Stimulated activated CD4-positive, alpha-beta T cell treated with anti-CD3 and anti-CD28 coated beads, TNF-alpha, amount 100 ng/mL, for 1 hour (primary cell): ENCODE measurements around the gene GRIA1.

Source experiments
- DNase-seq, 3 donors: peaks; one replicate each; pipeline ENCODE4 v3.0.0-alpha.2; 2020; ENCODE audit warnings: low read depth in 3 of 3, low spot score in 1 of 3

The GRIA1 gene

GRCh38 chr5:153490118-153491037 lies at the start of gene GRIA1:
Gene GRIA1 (plus strand): TSS chr5:153490670.
- DNase-seq = no peak

- no peak for DNase-seq
Observed at GRCh38 chr5:153445875-153446579, 44.4 kb upstream of the GRIA1 start.

- no peak for DNase-seq
Observed at GRCh38 chr5:153447534-153447933, 42.9 kb upstream of the GRIA1 start.

- no peak for DNase-seq
Observed at GRCh38 chr5:153456354-153456753, 34.1 kb upstream of the GRIA1 start.

- DNase-seq = no peak
Observed at GRCh38 chr5:153456993-153457392, 33.5 kb upstream of the GRIA1 start.

GRCh38 chr5:153458268-153458667 lies 32.2 kb upstream of the GRIA1 start:
- DNase-seq = no peak

GRCh38 chr5:153459051-153459743 lies 31.3 kb upstream of the GRIA1 start:
- no peak for DNase-seq

- DNase-seq = no peak
Observed at GRCh38 chr5:153460421-153460820, 30.0 kb upstream of the GRIA1 start.

GRCh38 chr5:153461341-153461740 lies 29.1 kb upstream of the GRIA1 start:
- DNase-seq = no peak

- no peak for DNase-seq
Observed at GRCh38 chr5:153463806-153464205, 26.7 kb upstream of the GRIA1 start.

GRCh38 chr5:153467546-153467945 lies 22.9 kb upstream of the GRIA1 start:
- no peak for DNase-seq

- no peak for DNase-seq
Observed at GRCh38 chr5:153469423-153469822, 21.0 kb upstream of the GRIA1 start.

GRCh38 chr5:153470736-153471135 lies 19.7 kb upstream of the GRIA1 start:
- DNase-seq = no peak

- DNase-seq = no peak
Observed at GRCh38 chr5:153476767-153477166, 13.7 kb upstream of the GRIA1 start.

- DNase-seq = no peak
Observed at GRCh38 chr5:153480401-153480800, 10.1 kb upstream of the GRIA1 start.

GRCh38 chr5:153483482-153483881 lies 7.0 kb upstream of the GRIA1 start:
- no peak for DNase-seq

- DNase-seq = no peak
Observed at GRCh38 chr5:153485641-153486040, 4.8 kb upstream of the GRIA1 start.

GRCh38 chr5:153486771-153487170 lies 3.7 kb upstream of the GRIA1 start:
- DNase-seq = no peak

- DNase-seq = no peak
Observed at GRCh38 chr5:153489611-153490010, 859 bp upstream of the GRIA1 start.

- no peak for DNase-seq
Observed at GRCh38 chr5:153491038-153491744, 721 bp downstream of the GRIA1 start.

- no peak for DNase-seq
Observed at GRCh38 chr5:153491856-153492255, 1.4 kb downstream of the GRIA1 start.
